ENCODE results near the gene CDH23. TPM values are rescaled to one million over a fixed set of nuclear protein-coding genes. Genes with fewer than 3 reads are reported as not detected.

The CDH23 gene
- total and polyA plus RNA-seq, 4 experiments from 2014 or later, result 1.8 to 5.4 (median 3.6) TPM

DNA sequence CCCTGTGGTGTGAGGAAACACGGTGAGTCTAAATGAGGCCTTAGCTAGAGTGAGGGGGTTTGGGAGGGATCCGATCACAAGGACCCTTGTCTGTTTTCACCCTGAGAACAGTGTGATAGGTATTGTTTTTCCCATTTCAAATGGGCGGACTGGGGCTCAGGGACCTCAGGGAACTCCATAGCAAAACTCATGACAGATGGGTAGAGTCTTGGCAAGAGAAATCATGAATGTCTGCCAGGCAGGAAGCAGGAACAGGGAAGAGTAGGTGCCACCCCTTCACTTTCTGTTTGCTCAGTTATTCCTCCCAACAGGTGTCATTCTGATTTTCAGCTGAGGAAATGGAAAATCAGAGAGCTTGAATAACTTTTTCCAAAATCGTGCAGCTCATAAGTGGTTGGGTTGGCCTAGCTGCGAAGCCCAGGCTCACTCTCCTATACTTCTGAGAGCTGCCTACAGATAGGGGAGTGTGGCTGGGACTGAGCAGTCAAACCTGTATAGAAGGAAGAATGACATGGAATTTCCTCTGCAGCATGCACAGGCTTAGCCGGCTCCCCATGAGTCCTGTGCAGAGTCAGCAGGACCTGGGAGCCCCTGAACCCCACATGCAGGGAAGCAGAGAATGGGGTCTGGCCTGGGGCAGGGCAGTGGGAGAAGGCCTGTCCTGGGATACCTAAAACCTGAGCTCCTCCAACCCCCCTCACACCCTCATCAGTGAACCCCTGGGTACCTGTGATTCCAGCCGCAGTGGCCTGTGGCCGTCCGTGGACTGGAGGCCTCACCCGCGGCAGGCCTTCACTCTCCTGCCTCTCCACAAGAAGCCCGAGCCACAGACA is 340.5 kb downstream of the CDH23 start:
- intact Hi-C loops (cut with micrococcal nuclease), result no loop called here
- H3K4me3 ChIP-seq (ENCODE audit: low read length in 2 of 2), result no peak overlapping the region
- no peaks in the 10 kb centered on the region for H3K9me3 ChIP-seq (ENCODE audit: control insufficient read depth in 1 of 2, low read length in 2 of 2)
- H3K4me1 Mint-ChIP-seq, result peaks cover 73 to 100% (median 91%) of the 10 kb centered on the region in 4 donors
- H3K27me3 Mint-ChIP-seq, result no peaks in the 10 kb centered on the region
- ChIA-PET POLR2A (ENCODE audit: partially characterized antibody) (interaction anchor here (1.3 to 35.3 kb wide), 4 partner anchors 10 to 114 kb away, joined by 3 to 1191 read pairs (median 1113); partner anchors contain the start of genes C10orf105, PSAP and VSIR), CTCF (ENCODE audit: partially characterized antibody) (interaction anchor here (0.6 to 15.7 kb wide), 10 partner anchors 10 to 66 kb away, joined by 3 to 174 read pairs (median 6); partner anchors contain the start of gene VSIR)
- H3K4me3 Mint-ChIP-seq, result peak overlapping the region in 7 of 8 donors; percentile 27 to 82 (median 60)
- no peak for DNase-seq
- H3K27ac ChIP-seq (ENCODE audit: low read depth, low read length), result peak overlapping the region; percentile 61
- H3K9me3 Mint-ChIP-seq, result no peaks in the 10 kb centered on the region
- no peaks in the 10 kb centered on the region for H3K36me3 ChIP-seq (ENCODE audit: insufficient read depth, low read length)
- peak overlapping the region; percentile 88 to 97 (median 91) for H3K27ac Mint-ChIP-seq
- no peaks in the 10 kb centered on the region for H3K27me3 ChIP-seq (ENCODE audit: insufficient read depth, low read length)
- peaks cover 100% of the 10 kb centered on the region for H3K4me1 ChIP-seq (ENCODE audit: insufficient read depth, low read length)
- no peaks in the 10 kb centered on the region for H3K36me3 Mint-ChIP-seq

- Histone ChIP-seq H3K4me3 (ENCODE audit: low read length in 2 of 2) (no peak overlapping the region), H3K27me3 (ENCODE audit: insufficient read depth, low read length) (no peaks in the 10 kb centered on the region), H3K9me3 (ENCODE audit: control insufficient read depth in 1 of 2, low read length in 2 of 2) (no peaks in the 10 kb centered on the region), H3K4me1 (ENCODE audit: insufficient read depth, low read length) (peaks cover 100% of the 10 kb centered on the region), H3K27ac (ENCODE audit: low read depth, low read length) (peak overlapping the region; percentile 61), H3K36me3 (ENCODE audit: insufficient read depth, low read length) (no peaks in the 10 kb centered on the region)
- H3K27ac Mint-ChIP-seq, result peak overlapping the region; percentile 83 to 97 (median 88)
- intact Hi-C loops (cut with micrococcal nuclease), result no loop called here
- peaks cover 73 to 100% (median 91%) of the 10 kb centered on the region in 4 donors for H3K4me1 Mint-ChIP-seq
- H3K36me3 Mint-ChIP-seq, result no peaks in the 10 kb centered on the region
- no peaks in the 10 kb centered on the region for H3K9me3 Mint-ChIP-seq
- CTCF ChIA-PET (ENCODE audit: partially characterized antibody), result interaction anchor here (1.0 to 15.7 kb wide), 6 partner anchors 9 to 35 kb away, joined by 3 to 174 read pairs (median 12); partner anchors contain the start of gene VSIR
- no peak for DNase-seq
- peak overlapping the region in 7 of 8 donors; percentile 10 to 82 (median 53) for H3K4me3 Mint-ChIP-seq
- H3K27me3 Mint-ChIP-seq, result no peaks in the 10 kb centered on the region
- POLR2A ChIA-PET (ENCODE audit: partially characterized antibody), result interaction anchor here (25.5 to 35.3 kb wide), 3 partner anchors 9 to 32 kb away, joined by 1035 to 1191 read pairs (median 1191); partner anchors contain the start of genes C10orf105 and VSIR
These were observed 341.1 kb downstream of the CDH23 start for GRCh38 chr10:71737834-71738197.

DNA sequence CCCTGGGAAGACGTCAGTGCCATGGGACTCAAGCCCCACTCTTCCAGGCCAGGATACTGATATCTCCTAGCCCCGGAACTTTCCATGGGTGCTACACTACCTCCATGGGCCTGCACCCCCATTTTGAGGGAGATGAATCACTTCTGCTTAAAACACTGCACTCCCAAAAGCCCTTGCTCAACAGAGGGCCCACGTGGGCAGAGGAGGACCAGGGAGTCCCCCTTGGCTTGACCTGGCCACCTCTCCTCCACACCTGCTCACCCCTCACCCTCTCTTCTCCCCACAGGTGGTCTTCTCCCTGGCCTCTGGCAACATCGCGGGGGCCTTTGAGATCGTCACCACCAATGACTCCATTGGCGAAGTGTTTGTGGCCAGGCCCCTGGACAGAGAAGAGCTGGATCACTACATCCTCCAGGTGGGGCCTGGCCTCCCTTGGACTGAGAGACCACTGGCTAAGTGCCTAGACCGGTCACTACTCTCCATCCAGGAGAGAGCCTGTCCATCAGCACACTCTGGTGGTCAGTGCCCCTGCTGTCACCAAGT is 342.7 kb downstream of the CDH23 start:
- peak overlapping the region in 4 of 8 donors; percentile 10 to 59 (median 34) for H3K4me3 Mint-ChIP-seq
- no peaks in the 10 kb centered on the region for H3K27me3 Mint-ChIP-seq
- H3K27ac ChIP-seq (ENCODE audit: low read depth, low read length), result no peak overlapping the region
- H3K27ac Mint-ChIP-seq, result peak overlapping the region; percentile 26 to 97 (median 89)
- ChIA-PET CTCF (ENCODE audit: partially characterized antibody) (interaction anchor here (1.0 to 10.0 kb wide), 5 partner anchors 12 to 43 kb away, joined by 3 to 64 read pairs (median 5); no protein-coding TSS in a partner anchor), POLR2A (ENCODE audit: partially characterized antibody) (interaction anchor here (2.1 to 26.4 kb wide), 5 partner anchors 9 to 31 kb away, joined by 13 to 1191 read pairs (median 164); partner anchors contain the start of genes C10orf105 and VSIR)
- intact Hi-C loops (cut with micrococcal nuclease), result no loop called here
- peak in 1 of 5 donors; percentile 7 for DNase-seq
- H3K27me3 ChIP-seq (ENCODE audit: insufficient read depth, low read length), result no peaks in the 10 kb centered on the region
- H3K36me3 Mint-ChIP-seq, result no peaks in the 10 kb centered on the region
- H3K9me3 ChIP-seq (ENCODE audit: control insufficient read depth in 1 of 2, low read length in 2 of 2), result no peaks in the 10 kb centered on the region
- H3K36me3 ChIP-seq (ENCODE audit: insufficient read depth, low read length), result no peaks in the 10 kb centered on the region
- peaks cover 74 to 100% (median 93%) of the 10 kb centered on the region in 4 donors for H3K4me1 Mint-ChIP-seq
- H3K9me3 Mint-ChIP-seq, result no peaks in the 10 kb centered on the region
- H3K4me3 ChIP-seq (ENCODE audit: low read length in 2 of 2), result no peak overlapping the region
- H3K4me1 ChIP-seq (ENCODE audit: insufficient read depth, low read length), result peaks cover 100% of the 10 kb centered on the region

- POLR2A ChIA-PET (ENCODE audit: partially characterized antibody), result interaction anchor here (2.1 to 26.4 kb wide), 5 partner anchors 8 to 30 kb away, joined by 13 to 1191 read pairs (median 164); partner anchors contain the start of genes C10orf105 and VSIR
- Mint-ChIP-seq H3K9me3 (no peaks in the 10 kb centered on the region), H3K27ac (peak overlapping the region; percentile 58 to 97 (median 89)), H3K4me1 (peaks cover 77 to 100% (median 93%) of the 10 kb centered on the region in 4 donors), H3K27me3 (no peaks in the 10 kb centered on the region), H3K4me3 (peak overlapping the region in 7 of 8 donors; percentile 26 to 74 (median 59)), H3K36me3 (no peaks in the 10 kb centered on the region)
- H3K27ac ChIP-seq (ENCODE audit: low read depth, low read length), result peak overlapping the region; percentile 11
- no peak for DNase-seq
- H3K9me3 ChIP-seq (ENCODE audit: control insufficient read depth in 1 of 2, low read length in 2 of 2), result no peaks in the 10 kb centered on the region
- CTCF ChIA-PET (ENCODE audit: partially characterized antibody), result interaction anchor here (1.0 to 10.0 kb wide), 8 partner anchors 13 to 44 kb away, joined by 3 to 64 read pairs (median 15); partner anchors contain the start of gene VSIR
- H3K27me3 ChIP-seq (ENCODE audit: insufficient read depth, low read length), result no peaks in the 10 kb centered on the region
- H3K4me1 ChIP-seq (ENCODE audit: insufficient read depth, low read length), result peaks cover 100% of the 10 kb centered on the region
- H3K4me3 ChIP-seq (ENCODE audit: low read length in 2 of 2), result no peak overlapping the region
- H3K36me3 ChIP-seq (ENCODE audit: insufficient read depth, low read length), result no peaks in the 10 kb centered on the region
- intact Hi-C loops (cut with micrococcal nuclease), result loop anchor here (10.0 kb wide), 1 partner anchor 345 kb away; the partner anchor contains the start of gene SPOCK2
These were observed 343.4 kb downstream of the CDH23 start for GRCh38 chr10:71740069-71740653.

- no peak for DNase-seq
- peaks cover 100% of the 10 kb centered on the region for H3K4me1 ChIP-seq (ENCODE audit: insufficient read depth, low read length)
- peak overlapping the region; percentile 63 to 97 (median 93) for H3K27ac Mint-ChIP-seq
- H3K27me3 ChIP-seq (ENCODE audit: insufficient read depth, low read length), result no peaks in the 10 kb centered on the region
- POLR2A ChIA-PET (ENCODE audit: partially characterized antibody), result interaction anchor here (0.7 to 26.4 kb wide), 8 partner anchors 8 to 46 kb away, joined by 3 to 1191 read pairs (median 20); partner anchors contain the start of genes C10orf105 and VSIR
- peaks cover 79 to 100% (median 92%) of the 10 kb centered on the region in 4 donors for H3K4me1 Mint-ChIP-seq
- H3K36me3 ChIP-seq (ENCODE audit: insufficient read depth, low read length), result no peaks in the 10 kb centered on the region
- H3K9me3 ChIP-seq (ENCODE audit: control insufficient read depth in 1 of 2, low read length in 2 of 2), result no peaks in the 10 kb centered on the region
- no peaks in the 10 kb centered on the region for H3K27me3 Mint-ChIP-seq
- H3K27ac ChIP-seq (ENCODE audit: low read depth, low read length), result peak overlapping the region; percentile 43
- peaks cover 0 to 3% of the 10 kb centered on the region in 2 donors for H3K36me3 Mint-ChIP-seq
- peak overlapping the region; percentile 2 to 21 for H3K4me3 ChIP-seq (ENCODE audit: low read length in 2 of 2)
- CTCF ChIA-PET (ENCODE audit: partially characterized antibody), result interaction anchor here (1.2 to 10.0 kb wide), 9 partner anchors 9 to 44 kb away, joined by 3 to 64 read pairs (median 7); partner anchors contain the start of gene VSIR
- no peaks in the 10 kb centered on the region for H3K9me3 Mint-ChIP-seq
- peak overlapping the region; percentile 60 to 90 (median 80) for H3K4me3 Mint-ChIP-seq
- intact Hi-C loops (cut with micrococcal nuclease), result loop anchor here (10.0 kb wide), 1 partner anchor 344 kb away; the partner anchor contains the start of gene SPOCK2
These were observed 344.3 kb downstream of the CDH23 start for GRCh38 chr10:71741029-71741428.

DNA sequence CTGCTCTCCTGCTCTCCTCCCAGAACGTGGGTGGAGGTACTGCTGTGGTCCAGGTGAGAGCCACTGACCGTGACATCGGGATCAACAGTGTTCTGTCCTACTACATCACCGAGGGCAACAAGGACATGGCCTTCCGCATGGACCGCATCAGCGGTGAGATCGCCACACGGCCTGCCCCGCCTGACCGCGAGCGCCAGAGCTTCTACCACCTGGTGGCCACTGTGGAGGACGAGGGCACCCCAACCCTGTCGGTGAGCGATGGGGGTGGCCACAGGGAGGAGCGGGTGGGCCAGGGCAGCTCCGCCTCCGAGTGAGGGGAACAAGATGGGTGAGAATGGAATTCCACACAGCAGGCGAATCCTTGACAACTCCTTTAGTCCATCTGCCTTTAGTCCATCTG is 345.0 kb downstream of the CDH23 start:
- H3K9me3 Mint-ChIP-seq, result no peaks in the 10 kb centered on the region
- POLR2A ChIA-PET (ENCODE audit: partially characterized antibody), result interaction anchor here (0.7 to 26.4 kb wide), 8 partner anchors 7 to 47 kb away, joined by 3 to 1191 read pairs (median 21); partner anchors contain the start of genes C10orf105 and VSIR
- H3K36me3 Mint-ChIP-seq, result peaks cover 0 to 3% of the 10 kb centered on the region in 2 donors
- H3K4me1 Mint-ChIP-seq, result peaks cover 77 to 100% (median 92%) of the 10 kb centered on the region in 4 donors
- no peak for DNase-seq
- peak overlapping the region; percentile 92 to 99 (median 95) for H3K27ac Mint-ChIP-seq
- Histone ChIP-seq H3K36me3 (ENCODE audit: insufficient read depth, low read length) (no peaks in the 10 kb centered on the region), H3K27me3 (ENCODE audit: insufficient read depth, low read length) (no peaks in the 10 kb centered on the region), H3K4me3 (ENCODE audit: low read length in 2 of 2) (peak overlapping the region; percentile 2 to 21), H3K27ac (ENCODE audit: low read depth, low read length) (peak overlapping the region; percentile 43), H3K9me3 (ENCODE audit: control insufficient read depth in 1 of 2, low read length in 2 of 2) (no peaks in the 10 kb centered on the region), H3K4me1 (ENCODE audit: insufficient read depth, low read length) (peaks cover 100% of the 10 kb centered on the region)
- intact Hi-C loops (cut with micrococcal nuclease), result loop anchor here (10.0 kb wide), 1 partner anchor 343 kb away; the partner anchor contains the start of gene SPOCK2
- peak overlapping the region; percentile 61 to 90 (median 80) for H3K4me3 Mint-ChIP-seq
- CTCF ChIA-PET (ENCODE audit: partially characterized antibody), result interaction anchor here (1.1 to 10.0 kb wide), 11 partner anchors 9 to 45 kb away, joined by 3 to 64 read pairs (median 7); partner anchors contain the start of gene VSIR
- no peaks in the 10 kb centered on the region for H3K27me3 Mint-ChIP-seq

All from CD4-positive, alpha-beta memory T cell (primary cell).